NB4 (cell line): Measurements from ENCODE around the gene RABGAP1.

ENCODE experiments used
- POLR2A ChIP-seq: IDR thresholded peaks from 2 replicates; pipeline ENCODE4 v1.6.1; 2011; ENCODE audit warnings: mild to moderate bottlenecking; ENCODE audit not compliant: insufficient read length; ENCODE audit errors: extremely low read depth
- TF ChIP-seq, protein P1 (sequence below): IDR thresholded peaks from one replicate; pipeline ENCODE4 v1.5.1; 2012; ENCODE audit warnings: low read depth, low read length
- TF ChIP-seq, protein P2 (sequence below): IDR thresholded peaks from 2 replicates; pipeline ENCODE4 v1.6.1; 2011; ENCODE audit warnings: low read depth, low read length

DNA sequence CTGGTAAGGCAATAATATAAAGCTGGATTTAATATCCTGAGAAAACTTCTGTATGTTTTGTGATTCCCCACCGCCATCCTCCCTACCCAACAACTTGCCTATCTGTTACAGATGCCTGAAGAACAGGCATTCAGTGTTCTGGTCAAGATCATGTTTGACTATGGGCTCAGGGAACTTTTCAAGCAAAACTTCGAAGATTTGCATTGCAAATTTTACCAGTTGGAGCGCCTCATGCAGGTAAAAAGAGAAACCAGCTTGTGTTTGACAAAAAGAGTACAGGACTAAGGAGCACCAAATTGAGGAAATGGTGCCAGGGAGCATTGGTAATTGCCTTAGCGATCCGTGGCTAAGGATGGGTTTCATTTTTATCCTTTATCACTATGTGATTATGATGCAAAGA, 132.6 kb downstream of the RABGAP1 start:
- TF ChIP-seq POLR2A, result no peak
- TF ChIP-seq, protein P1, sequence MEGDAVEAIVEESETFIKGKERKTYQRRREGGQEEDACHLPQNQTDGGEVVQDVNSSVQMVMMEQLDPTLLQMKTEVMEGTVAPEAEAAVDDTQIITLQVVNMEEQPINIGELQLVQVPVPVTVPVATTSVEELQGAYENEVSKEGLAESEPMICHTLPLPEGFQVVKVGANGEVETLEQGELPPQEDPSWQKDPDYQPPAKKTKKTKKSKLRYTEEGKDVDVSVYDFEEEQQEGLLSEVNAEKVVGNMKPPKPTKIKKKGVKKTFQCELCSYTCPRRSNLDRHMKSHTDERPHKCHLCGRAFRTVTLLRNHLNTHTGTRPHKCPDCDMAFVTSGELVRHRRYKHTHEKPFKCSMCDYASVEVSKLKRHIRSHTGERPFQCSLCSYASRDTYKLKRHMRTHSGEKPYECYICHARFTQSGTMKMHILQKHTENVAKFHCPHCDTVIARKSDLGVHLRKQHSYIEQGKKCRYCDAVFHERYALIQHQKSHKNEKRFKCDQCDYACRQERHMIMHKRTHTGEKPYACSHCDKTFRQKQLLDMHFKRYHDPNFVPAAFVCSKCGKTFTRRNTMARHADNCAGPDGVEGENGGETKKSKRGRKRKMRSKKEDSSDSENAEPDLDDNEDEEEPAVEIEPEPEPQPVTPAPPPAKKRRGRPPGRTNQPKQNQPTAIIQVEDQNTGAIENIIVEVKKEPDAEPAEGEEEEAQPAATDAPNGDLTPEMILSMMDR, result no peak
- TF ChIP-seq, protein P2, sequence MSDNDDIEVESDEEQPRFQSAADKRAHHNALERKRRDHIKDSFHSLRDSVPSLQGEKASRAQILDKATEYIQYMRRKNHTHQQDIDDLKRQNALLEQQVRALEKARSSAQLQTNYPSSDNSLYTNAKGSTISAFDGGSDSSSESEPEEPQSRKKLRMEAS, result no peak
